Adipocyte (in vitro differentiated cells): ENCODE measurements around the gene SYMPK.

Experiments
- DNase-seq: peaks from one replicate; pipeline ENCODE4 v3.0.0-alpha.2; 2015; ENCODE audit warnings: low read depth
- H3K27me3 ChIP-seq: replicated peaks from 2 replicates; pipeline ENCODE4 v1.7.0; 2013; ENCODE audit warnings: mild to moderate bottlenecking, low read length, moderate library complexity; ENCODE audit not compliant: control insufficient read depth, insufficient read depth
- H3K36me3 ChIP-seq: 2 replicates; pipeline ENCODE4 v1.7.0; 2013; ENCODE audit warnings: low read length, mild to moderate bottlenecking, moderate library complexity; ENCODE audit not compliant: control insufficient read depth, insufficient read depth, severe bottlenecking
- H3K4me1 ChIP-seq: 2 replicates; pipeline ENCODE4 v1.7.0; 2013; ENCODE audit warnings: mild to moderate bottlenecking, low read length, moderate library complexity; ENCODE audit not compliant: control insufficient read depth, insufficient read depth
- H3K4me3 ChIP-seq: 2 replicates; pipeline ENCODE4 v1.7.0; 2013; ENCODE audit warnings: mild to moderate bottlenecking, low read length, moderate library complexity
- H3K9ac ChIP-seq: 2 replicates; pipeline ENCODE4 v1.7.0; 2013; ENCODE audit warnings: mild to moderate bottlenecking, low read length, moderate library complexity
- H3K9me3 ChIP-seq: 2 replicates; pipeline ENCODE4 v1.7.0; 2013; ENCODE audit warnings: mild to moderate bottlenecking, low read length, moderate library complexity; ENCODE audit not compliant: control insufficient read depth

Gene SYMPK

DNA sequence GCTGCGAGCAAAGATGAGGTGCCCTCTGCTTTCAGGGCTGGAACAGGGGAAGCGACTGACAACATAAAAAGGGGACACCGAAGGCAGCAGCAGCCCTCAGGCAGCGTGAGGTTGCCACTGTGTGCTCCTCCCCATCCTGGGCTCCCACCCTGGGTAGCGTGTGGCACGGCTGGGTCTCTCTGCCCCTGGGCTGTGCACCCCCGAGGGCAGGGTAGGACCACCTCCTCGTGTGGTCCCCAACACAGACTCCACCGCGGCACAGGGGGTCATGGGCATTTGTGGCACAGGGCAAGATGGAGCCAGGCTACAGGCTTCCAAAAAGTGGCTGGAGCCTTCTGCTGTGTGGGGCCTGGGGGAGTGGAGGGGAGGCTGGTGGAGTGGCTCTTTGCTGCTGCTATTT, 41.4 kb downstream of the SYMPK start:
- no peaks in the 10 kb centered on the region for H3K27me3 ChIP-seq
- H3K4me1 ChIP-seq: no peaks in the 10 kb centered on the region
- no peak overlapping the region for H3K9ac ChIP-seq
- no peaks in the 10 kb centered on the region for H3K9me3 ChIP-seq
- H3K4me3 ChIP-seq: no peak overlapping the region
- DNase-seq: no peak
- H3K36me3 ChIP-seq: peaks cover 56% of the 10 kb centered on the region

GRCh38 chr19:45821103-45821521, 41.8 kb downstream of the SYMPK start:
- Histone ChIP-seq H3K27me3 (no peaks in the 10 kb centered on the region), H3K4me3 (no peak overlapping the region), H3K4me1 (no peaks in the 10 kb centered on the region), H3K36me3 (peaks cover 52% of the 10 kb centered on the region), H3K9me3 (no peaks in the 10 kb centered on the region), H3K9ac (no peak overlapping the region)
- DNase-seq: no peak

DNA sequence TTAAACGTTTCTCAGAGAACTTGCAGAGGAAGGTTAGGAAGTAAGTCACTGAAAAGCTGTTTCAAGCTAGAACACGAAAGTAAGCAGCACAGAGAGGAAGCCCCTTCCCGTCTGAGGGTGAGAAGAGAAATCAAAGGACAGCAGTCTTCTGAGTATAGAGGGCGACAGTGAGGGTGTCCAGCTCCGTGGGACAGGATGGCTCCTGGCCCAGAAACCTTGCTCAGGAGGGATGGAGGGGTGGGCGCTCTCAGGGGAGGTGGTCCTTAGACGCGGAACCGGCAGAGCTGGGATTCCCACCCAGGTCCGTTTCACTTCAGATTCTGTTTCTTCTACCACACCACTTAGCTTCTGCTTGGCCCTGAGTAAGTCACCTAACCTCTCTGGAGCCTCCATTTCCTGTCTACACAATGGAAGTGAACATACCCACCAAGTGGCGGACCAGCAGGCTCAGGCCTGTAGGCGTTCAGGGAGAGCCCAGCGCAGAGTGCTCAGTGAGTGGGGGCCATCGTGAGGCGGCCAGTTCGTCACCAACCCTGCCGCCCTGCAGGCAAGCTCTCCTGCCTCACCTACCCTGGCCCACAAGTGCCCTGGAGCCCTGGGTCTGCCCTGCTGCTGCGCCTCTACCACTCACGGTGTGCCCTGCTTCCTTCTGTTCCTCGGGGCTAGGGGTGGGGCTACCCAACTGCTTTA, 42.4 kb downstream of the SYMPK start:
- H3K36me3 ChIP-seq: peaks cover 47% of the 10 kb centered on the region
- no peak overlapping the region for H3K9ac ChIP-seq
- no peaks in the 10 kb centered on the region for H3K9me3 ChIP-seq
- H3K27me3 ChIP-seq: no peaks in the 10 kb centered on the region
- no peak for DNase-seq
- H3K4me1 ChIP-seq: no peaks in the 10 kb centered on the region
- no peak overlapping the region for H3K4me3 ChIP-seq

- Histone ChIP-seq H3K36me3 (peaks cover 39% of the 10 kb centered on the region), H3K9ac (no peak overlapping the region), H3K27me3 (no peaks in the 10 kb centered on the region), H3K4me3 (no peak overlapping the region), H3K4me1 (no peaks in the 10 kb centered on the region), H3K9me3 (no peaks in the 10 kb centered on the region)
- no peak for DNase-seq
These were observed 43.2 kb downstream of the SYMPK start for GRCh38 chr19:45819769-45820168.

DNA sequence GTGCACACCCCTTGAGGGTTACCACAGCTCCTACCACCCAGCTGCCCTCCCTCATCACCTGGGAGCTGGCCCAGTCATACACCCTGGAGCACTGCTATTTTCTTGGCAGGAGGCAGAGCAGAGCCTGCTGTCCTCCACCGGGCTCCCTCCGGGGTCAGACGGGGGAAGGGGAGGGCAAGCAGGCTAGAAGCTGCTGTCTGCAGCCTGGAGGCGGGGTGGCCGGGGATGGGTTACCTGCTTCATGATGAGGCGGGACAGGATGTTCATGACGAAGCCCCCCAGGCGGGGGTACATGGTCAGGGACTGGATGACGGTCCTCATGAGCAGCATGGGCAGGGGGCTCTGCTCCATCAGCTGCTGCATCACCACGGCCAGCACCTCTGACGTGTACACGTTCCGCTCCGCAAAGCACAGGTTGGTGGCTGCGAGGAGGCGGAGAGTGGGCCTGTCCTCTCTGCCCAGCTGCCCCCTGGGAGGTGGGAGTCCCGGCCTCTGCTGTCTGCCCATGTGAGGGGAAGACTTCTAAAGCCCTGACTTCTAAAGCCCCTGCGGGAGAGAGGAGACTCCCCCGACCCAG, 45.1 kb downstream of the SYMPK start:
- Histone ChIP-seq H3K9me3 (no peaks in the 10 kb centered on the region), H3K36me3 (peaks cover 21% of the 10 kb centered on the region)
- DNase-seq: no peak

DNA sequence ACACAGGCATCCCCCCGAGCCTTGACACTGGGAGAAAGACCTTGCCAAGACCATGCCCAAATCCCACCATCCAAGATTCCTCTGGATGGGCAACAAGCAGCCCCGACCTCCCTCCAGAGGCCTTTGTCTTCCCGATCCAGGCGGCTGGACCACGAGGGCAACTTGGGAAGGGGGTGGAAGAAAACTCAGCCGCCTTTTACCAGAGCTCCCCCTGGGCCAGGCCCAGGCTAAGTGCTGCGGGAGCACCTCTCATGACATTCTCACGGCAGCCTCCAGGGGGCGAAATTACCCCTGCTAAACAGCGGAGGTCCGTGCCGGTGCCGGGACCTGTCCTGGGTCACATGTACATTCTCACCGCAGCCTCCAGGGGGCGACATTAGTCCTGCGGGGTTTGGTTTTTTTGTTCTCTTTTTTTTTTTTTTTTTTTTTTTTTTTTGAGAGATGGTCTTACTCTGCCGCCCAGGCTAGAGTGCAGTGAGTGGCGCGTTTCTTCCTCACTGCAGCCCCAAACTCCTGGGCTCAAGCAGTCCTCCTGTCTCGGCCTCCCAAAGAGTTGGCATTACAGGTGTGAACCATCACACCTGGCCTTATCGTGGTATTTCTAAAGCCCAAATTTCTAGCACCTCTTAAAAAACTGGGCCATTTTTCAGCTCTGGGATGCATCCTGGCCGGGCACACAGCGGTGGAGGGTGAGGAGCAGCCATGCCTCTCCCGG, 45.8 kb downstream of the SYMPK start:
- H3K27me3 ChIP-seq: no peaks in the 10 kb centered on the region
- H3K9me3 ChIP-seq: no peaks in the 10 kb centered on the region
- H3K36me3 ChIP-seq: peaks cover 15% of the 10 kb centered on the region
- peak overlapping the region; percentile 3 for H3K9ac ChIP-seq
- no peak overlapping the region for H3K4me3 ChIP-seq
- peak; percentile 97 for DNase-seq
- H3K4me1 ChIP-seq: peaks cover 9% of the 10 kb centered on the region

More for the DNA sequence above, 45.1 kb downstream of the SYMPK start:
- Histone ChIP-seq H3K4me3 (no peak overlapping the region), H3K27me3 (no peaks in the 10 kb centered on the region), H3K4me1 (peaks cover 9% of the 10 kb centered on the region), H3K9ac (no peak overlapping the region)

DNA sequence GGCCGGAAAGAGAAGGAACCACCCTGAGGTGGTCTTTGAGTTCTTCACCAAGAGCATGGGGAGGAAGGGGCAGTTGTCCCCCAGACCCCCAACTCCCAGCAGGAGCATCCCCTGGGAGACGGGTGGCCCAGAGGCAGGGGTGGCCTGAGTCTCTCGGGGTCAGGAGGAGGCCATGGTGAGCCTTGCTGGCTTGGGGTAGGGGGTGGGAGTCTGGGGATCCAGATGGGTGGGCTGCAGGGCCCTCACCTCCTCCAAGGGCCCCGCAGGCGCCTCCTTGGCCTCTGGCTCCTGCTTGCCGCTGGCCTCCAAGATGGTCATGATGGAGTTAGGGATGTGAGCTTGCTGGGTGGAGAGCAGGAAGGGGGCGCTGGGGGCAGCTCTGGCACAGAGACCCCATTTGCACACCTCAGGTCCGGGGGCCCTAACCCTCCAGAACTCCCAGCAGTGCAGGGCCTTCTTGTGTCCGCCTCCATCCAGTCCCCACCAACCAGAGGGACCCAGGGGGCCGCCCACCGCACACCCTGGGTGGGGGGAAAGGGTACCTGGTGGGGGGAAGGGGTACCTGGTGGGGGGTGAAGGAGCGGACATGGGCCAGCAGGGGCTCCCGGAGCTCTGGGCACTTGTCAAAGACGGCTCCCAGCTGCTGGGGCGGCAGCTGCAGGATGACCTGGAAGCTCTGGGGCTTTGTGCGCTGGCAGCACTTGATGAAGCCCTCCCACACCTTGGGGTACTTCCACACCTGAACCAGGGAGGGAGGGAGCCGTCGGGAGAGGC, 46.5 kb downstream of the SYMPK start:
- peaks cover 9% of the 10 kb centered on the region for H3K4me1 ChIP-seq
- peaks cover 13% of the 10 kb centered on the region for H3K36me3 ChIP-seq
- no peaks in the 10 kb centered on the region for H3K27me3 ChIP-seq
- H3K9ac ChIP-seq: peak overlapping the region; percentile 3
- H3K9me3 ChIP-seq: no peaks in the 10 kb centered on the region
- H3K4me3 ChIP-seq: no peak overlapping the region
- DNase-seq: no peak

DNA sequence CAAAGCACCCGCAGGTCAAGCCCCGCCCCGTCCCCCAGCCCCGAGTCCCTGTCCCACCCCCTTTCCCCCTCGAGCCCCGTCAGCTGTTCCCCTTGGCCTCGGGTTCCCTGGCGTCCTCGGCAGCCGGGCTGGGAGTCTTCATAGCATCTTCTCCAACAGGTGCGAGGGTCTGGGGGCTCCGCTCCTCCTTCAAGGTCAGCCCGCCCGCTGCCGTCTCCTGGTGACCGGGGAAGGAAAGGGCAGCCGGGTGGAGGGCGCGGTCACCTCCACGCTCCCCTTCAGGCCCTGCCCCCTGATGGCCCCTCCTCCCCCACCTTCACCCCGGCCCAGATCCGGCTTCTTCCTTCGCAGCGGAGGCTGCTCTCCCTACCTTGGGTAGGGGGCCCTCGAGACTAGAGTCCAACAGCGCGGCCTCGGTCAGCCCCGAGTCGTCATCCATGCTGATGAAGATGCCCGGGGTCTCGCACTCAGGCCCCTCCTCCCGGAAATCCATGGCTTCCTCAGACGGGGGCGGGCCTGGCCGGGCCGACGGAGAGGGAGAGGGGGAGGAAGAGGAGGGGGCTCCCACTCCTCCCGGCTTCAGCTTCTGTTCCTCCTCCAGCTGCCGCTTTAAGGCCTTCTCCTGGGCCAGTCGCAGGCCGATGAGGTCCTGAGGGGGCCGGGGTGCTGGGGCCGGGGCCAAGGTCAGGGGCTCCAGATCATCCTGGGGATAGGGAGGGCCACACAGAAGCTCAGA, 47.3 kb downstream of the SYMPK start:
- no peak overlapping the region for H3K4me3 ChIP-seq
- DNase-seq: no peak

GRCh38 chr19:45814851-45815480, 48.0 kb downstream of the SYMPK start, which contains the start of gene RSPH6A:
RSPH6A (minus strand) TSS chr19:45815308; CDS start chr19:45815176, 132 bp downstream.
- DNase-seq: no peak
- H3K27me3 ChIP-seq: no peaks in the 10 kb centered on the region

More for the DNA sequence above, 47.3 kb downstream of the SYMPK start:
- peaks cover 10% of the 10 kb centered on the region for H3K4me1 ChIP-seq
- no peaks in the 10 kb centered on the region for H3K27me3 ChIP-seq
- H3K9me3 ChIP-seq: no peaks in the 10 kb centered on the region
- no peak overlapping the region for H3K9ac ChIP-seq
- H3K36me3 ChIP-seq: peaks cover 10% of the 10 kb centered on the region

GRCh38 chr19:45814166-45814780, 48.7 kb downstream of the SYMPK start:
- H3K36me3 ChIP-seq: no peaks in the 10 kb centered on the region
- H3K4me3 ChIP-seq: no peak overlapping the region
- no peak for DNase-seq
- H3K9me3 ChIP-seq: no peaks in the 10 kb centered on the region
- H3K27me3 ChIP-seq: no peaks in the 10 kb centered on the region
- peaks cover 23% of the 10 kb centered on the region for H3K4me1 ChIP-seq
- H3K9ac ChIP-seq: no peak overlapping the region

More at GRCh38 chr19:45814851-45815480, 48.0 kb downstream of the SYMPK start, which contains the start of gene RSPH6A:
- H3K36me3 ChIP-seq: peaks cover 3% of the 10 kb centered on the region
- H3K9ac ChIP-seq: no peak within 1 kb of the TSS
- no peak within 1 kb of the TSS for H3K4me3 ChIP-seq
- peaks cover 16% of the 10 kb centered on the region for H3K4me1 ChIP-seq
- H3K9me3 ChIP-seq: no peaks in the 10 kb centered on the region
